SU-DHL-6 (cell line): ENCODE results near the gene SIGLEC1.

Experiments used
- H2AFZ ChIP-seq: fragments of 200-600 bp; sonication (generic); 2 replicates; pipeline ENCODE4 v1.6.1; 2014; ENCODE audit warnings: low read depth, mild to moderate bottlenecking, moderate library complexity, mixed read lengths, antibody characterized with exemption, low read length; ENCODE audit not compliant: severe bottlenecking
- H3F3A ChIP-seq: fragments of 200-600 bp; shearing (Covaris generic); 2 replicates; pipeline ENCODE4 v1.6.0; 2016; ENCODE audit warnings: antibody characterized with exemption, mild to moderate bottlenecking; ENCODE audit not compliant: insufficient read depth
- H3K27ac ChIP-seq: fragments of 200-600 bp; sonication (generic); 2 replicates; pipeline ENCODE4 v1.5.1; 2016; ENCODE audit warnings: low read depth, mild to moderate bottlenecking, low read length, moderate library complexity, mixed read lengths
- H3K27me3 ChIP-seq: fragments of 200-600 bp; sonication (generic), shearing (Covaris generic); 2 replicates; pipeline ENCODE4 v1.6.0; 2014; ENCODE audit warnings: mild to moderate bottlenecking, low read length
- H3K36me3 ChIP-seq: fragments of 200-600 bp; sonication (generic); 2 replicates; pipeline ENCODE4 v1.6.1; 2014; ENCODE audit warnings: mild to moderate bottlenecking, low read length, mixed read lengths
- H3K4me2 ChIP-seq: fragments of 300-600, 200-600 bp; shearing (Covaris generic), sonication (generic); 2 replicates; pipeline ENCODE4 v1.6.0; 2014; ENCODE audit warnings: low read length, low read depth, mild to moderate bottlenecking; ENCODE audit not compliant: poor library complexity, severe bottlenecking
- H3K4me3 ChIP-seq: fragments of 200-600 bp; sonication (generic); 2 replicates; pipeline ENCODE4 v1.5.1; 2014; ENCODE audit warnings: antibody characterized with exemption, low read length, mild to moderate bottlenecking, mixed read lengths; ENCODE audit not compliant: insufficient read depth, poor library complexity, severe bottlenecking
- H3K79me2 ChIP-seq: fragments of 200-600 bp; sonication (generic); 2 replicates; pipeline ENCODE4 v1.6.1; 2014; ENCODE audit warnings: mild to moderate bottlenecking, low read length, moderate library complexity; ENCODE audit not compliant: insufficient read depth
- H3K9ac ChIP-seq: fragments of 200-600 bp; sonication (generic); 2 replicates; pipeline ENCODE4 v1.7.0; 2014; ENCODE audit warnings: mild to moderate bottlenecking, low read length
- H3K9me2 ChIP-seq: fragments of 200-600 bp; sonication (generic); replicated peaks from 2 replicates; pipeline ENCODE4 v1.6.1; 2014; ENCODE audit warnings: low read length; ENCODE audit not compliant: insufficient read depth
- H3K9me3 ChIP-seq: fragments of 200-600 bp; sonication (generic); 2 replicates; pipeline ENCODE4 v1.6.1; 2014; ENCODE audit warnings: low read length, mixed read lengths; ENCODE audit not compliant: insufficient read depth
- H4K20me1 ChIP-seq: fragments of 200-600 bp; sonication (generic); 2 replicates; pipeline ENCODE4 v1.6.1; 2014; ENCODE audit warnings: low read depth, mild to moderate bottlenecking, antibody characterized with exemption, low read length, moderate library complexity, mixed read lengths
- EZH2phosphoT487 ChIP-seq: fragments of 200-600 bp; sonication (generic), shearing (Covaris generic); conservative IDR thresholded peaks from 2 replicates; pipeline ENCODE4 v1.6.1; 2018; ENCODE audit warnings: mild to moderate bottlenecking, antibody characterized with exemption, low read length, moderate library complexity, mixed read lengths
- TF ChIP-seq, protein P1 (sequence below): fragments of 200-600 bp; sonication (generic); IDR thresholded peaks from one replicate; pipeline ENCODE4 v1.5.1; 2017; ENCODE audit warnings: antibody characterized with exemption, mild to moderate bottlenecking, low read length, moderate library complexity; ENCODE audit not compliant: insufficient read depth, poor library complexity, severe bottlenecking

Gene SIGLEC1

DNA sequence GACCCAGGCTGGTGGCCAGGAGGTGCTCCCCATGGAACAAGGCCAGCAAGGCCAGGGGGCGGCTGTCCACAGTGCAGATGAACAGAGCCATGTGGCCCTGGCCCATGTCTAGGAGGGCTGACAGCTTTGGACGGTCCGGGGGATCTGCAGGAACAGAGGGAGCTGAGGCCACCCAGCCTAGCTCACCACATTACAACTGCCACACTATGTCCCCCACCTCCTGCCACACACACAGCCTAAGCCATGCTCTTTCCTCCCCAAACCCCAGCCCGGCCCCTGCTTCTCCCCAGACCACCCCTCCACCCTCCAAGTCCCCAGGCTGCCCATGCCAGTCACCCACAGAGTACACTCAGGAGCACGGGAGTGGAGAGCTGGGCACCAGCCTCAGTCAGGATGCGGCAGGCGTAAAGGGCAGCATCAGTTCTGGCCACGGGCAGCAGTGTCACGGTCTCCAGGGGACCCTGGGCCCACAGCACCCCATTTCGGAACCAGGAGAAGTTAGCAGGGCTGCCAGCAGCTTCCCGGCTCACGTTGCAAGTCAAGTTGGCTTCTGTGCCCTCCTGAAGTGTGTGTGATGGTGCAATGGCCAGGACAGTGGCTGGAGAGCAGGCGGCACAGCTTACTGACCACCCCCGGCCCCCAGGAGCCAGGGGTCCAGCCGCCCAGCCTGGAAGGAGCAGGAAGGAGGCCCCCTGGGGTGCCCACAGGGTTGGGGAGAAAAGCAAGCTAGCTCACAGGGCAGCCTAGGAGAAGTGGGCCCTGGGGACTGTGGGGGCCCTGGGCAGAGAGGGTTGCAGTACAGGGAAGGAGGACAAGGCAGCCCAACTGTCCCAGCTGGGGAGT, 15.4 kb downstream of the SIGLEC1 start:
- H3K27me3 ChIP-seq: no peaks in the 10 kb centered on the region
- no peaks in the 10 kb centered on the region for H3K9me3 ChIP-seq
- TF ChIP-seq EZH2phosphoT487: no peak
- TF ChIP-seq, protein P1, sequence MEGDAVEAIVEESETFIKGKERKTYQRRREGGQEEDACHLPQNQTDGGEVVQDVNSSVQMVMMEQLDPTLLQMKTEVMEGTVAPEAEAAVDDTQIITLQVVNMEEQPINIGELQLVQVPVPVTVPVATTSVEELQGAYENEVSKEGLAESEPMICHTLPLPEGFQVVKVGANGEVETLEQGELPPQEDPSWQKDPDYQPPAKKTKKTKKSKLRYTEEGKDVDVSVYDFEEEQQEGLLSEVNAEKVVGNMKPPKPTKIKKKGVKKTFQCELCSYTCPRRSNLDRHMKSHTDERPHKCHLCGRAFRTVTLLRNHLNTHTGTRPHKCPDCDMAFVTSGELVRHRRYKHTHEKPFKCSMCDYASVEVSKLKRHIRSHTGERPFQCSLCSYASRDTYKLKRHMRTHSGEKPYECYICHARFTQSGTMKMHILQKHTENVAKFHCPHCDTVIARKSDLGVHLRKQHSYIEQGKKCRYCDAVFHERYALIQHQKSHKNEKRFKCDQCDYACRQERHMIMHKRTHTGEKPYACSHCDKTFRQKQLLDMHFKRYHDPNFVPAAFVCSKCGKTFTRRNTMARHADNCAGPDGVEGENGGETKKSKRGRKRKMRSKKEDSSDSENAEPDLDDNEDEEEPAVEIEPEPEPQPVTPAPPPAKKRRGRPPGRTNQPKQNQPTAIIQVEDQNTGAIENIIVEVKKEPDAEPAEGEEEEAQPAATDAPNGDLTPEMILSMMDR: no peak

GRCh38 chr20:3696200-3696599, 16.2 kb downstream of the SIGLEC1 start:
- Histone ChIP-seq H3K27ac (no peak overlapping the region), H3K27me3 (no peaks in the 10 kb centered on the region), H3K36me3 (no peaks in the 10 kb centered on the region), H3K79me2 (no peaks in the 10 kb centered on the region), H3K4me2 (no peak overlapping the region), H4K20me1 (no peaks in the 10 kb centered on the region), H3F3A (no peaks in the 10 kb centered on the region), H3K9me2 (no peaks in the 10 kb centered on the region), H3K9ac (no peak overlapping the region), H3K4me3 (no peak overlapping the region), H2AFZ (no peak overlapping the region), H3K9me3 (no peaks in the 10 kb centered on the region)
- TF ChIP-seq, protein P1: peak; percentile 52
- no peak for TF ChIP-seq EZH2phosphoT487

More for the DNA sequence above, 15.4 kb downstream of the SIGLEC1 start:
- no peaks in the 10 kb centered on the region for H3K36me3 ChIP-seq
- H3K79me2 ChIP-seq: no peaks in the 10 kb centered on the region
- H3K4me3 ChIP-seq: no peak overlapping the region
- H3K9ac ChIP-seq: no peak overlapping the region
- H2AFZ ChIP-seq: no peak overlapping the region
- H3K9me2 ChIP-seq: no peaks in the 10 kb centered on the region
- H3K4me2 ChIP-seq: no peak overlapping the region
- H3F3A ChIP-seq: no peaks in the 10 kb centered on the region
- no peaks in the 10 kb centered on the region for H4K20me1 ChIP-seq
- H3K27ac ChIP-seq: no peak overlapping the region

GRCh38 chr20:3694864-3695263, 17.5 kb downstream of the SIGLEC1 start:
- no peaks in the 10 kb centered on the region for H3F3A ChIP-seq
- H3K27ac ChIP-seq: no peak overlapping the region
- TF ChIP-seq EZH2phosphoT487: no peak
- no peaks in the 10 kb centered on the region for H3K36me3 ChIP-seq
- H2AFZ ChIP-seq: no peak overlapping the region
- H3K9ac ChIP-seq: no peak overlapping the region
- H4K20me1 ChIP-seq: no peaks in the 10 kb centered on the region
- no peaks in the 10 kb centered on the region for H3K27me3 ChIP-seq
- H3K9me2 ChIP-seq: no peaks in the 10 kb centered on the region
- no peaks in the 10 kb centered on the region for H3K9me3 ChIP-seq
- H3K79me2 ChIP-seq: no peaks in the 10 kb centered on the region
- no peak overlapping the region for H3K4me2 ChIP-seq
- no peak overlapping the region for H3K4me3 ChIP-seq

DNA sequence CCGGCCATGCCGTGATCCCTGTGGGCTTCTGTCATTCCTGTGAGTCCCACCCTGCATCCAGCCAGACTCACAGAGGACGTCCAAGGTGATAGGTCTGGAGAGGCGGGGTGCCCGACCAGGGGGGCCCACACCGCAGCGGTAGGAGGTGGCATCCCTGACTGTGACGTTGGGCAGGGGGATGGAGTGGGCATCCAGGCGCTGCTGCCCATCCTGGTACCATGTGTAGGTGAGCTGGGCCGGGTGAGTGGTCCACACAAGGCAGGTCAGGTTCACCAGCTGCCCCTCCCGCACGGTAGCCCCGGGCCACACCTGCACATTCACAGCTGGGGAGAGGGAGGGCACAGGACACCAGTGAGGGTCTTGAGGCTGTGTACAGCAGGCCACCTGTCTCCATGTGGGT, 19.0 kb downstream of the SIGLEC1 start:
- H3K9me2 ChIP-seq: no peaks in the 10 kb centered on the region
- H3K36me3 ChIP-seq: no peaks in the 10 kb centered on the region
- no peaks in the 10 kb centered on the region for H3K79me2 ChIP-seq
- H3K27ac ChIP-seq: no peak overlapping the region
- no peak overlapping the region for H3K4me2 ChIP-seq
- no peak overlapping the region for H2AFZ ChIP-seq
- H3K4me3 ChIP-seq: no peak overlapping the region
- no peak for TF ChIP-seq EZH2phosphoT487
- TF ChIP-seq, protein P1: no peak
- H3F3A ChIP-seq: no peaks in the 10 kb centered on the region
- no peak overlapping the region for H3K9ac ChIP-seq
- H4K20me1 ChIP-seq: no peaks in the 10 kb centered on the region
- H3K9me3 ChIP-seq: no peaks in the 10 kb centered on the region
- no peaks in the 10 kb centered on the region for H3K27me3 ChIP-seq
